ENCODE results near the gene FBXW4.
A peak's percentile ranks its signal among the peaks of the same experiment; 100 is the strongest.

The FBXW4 gene

DNA sequence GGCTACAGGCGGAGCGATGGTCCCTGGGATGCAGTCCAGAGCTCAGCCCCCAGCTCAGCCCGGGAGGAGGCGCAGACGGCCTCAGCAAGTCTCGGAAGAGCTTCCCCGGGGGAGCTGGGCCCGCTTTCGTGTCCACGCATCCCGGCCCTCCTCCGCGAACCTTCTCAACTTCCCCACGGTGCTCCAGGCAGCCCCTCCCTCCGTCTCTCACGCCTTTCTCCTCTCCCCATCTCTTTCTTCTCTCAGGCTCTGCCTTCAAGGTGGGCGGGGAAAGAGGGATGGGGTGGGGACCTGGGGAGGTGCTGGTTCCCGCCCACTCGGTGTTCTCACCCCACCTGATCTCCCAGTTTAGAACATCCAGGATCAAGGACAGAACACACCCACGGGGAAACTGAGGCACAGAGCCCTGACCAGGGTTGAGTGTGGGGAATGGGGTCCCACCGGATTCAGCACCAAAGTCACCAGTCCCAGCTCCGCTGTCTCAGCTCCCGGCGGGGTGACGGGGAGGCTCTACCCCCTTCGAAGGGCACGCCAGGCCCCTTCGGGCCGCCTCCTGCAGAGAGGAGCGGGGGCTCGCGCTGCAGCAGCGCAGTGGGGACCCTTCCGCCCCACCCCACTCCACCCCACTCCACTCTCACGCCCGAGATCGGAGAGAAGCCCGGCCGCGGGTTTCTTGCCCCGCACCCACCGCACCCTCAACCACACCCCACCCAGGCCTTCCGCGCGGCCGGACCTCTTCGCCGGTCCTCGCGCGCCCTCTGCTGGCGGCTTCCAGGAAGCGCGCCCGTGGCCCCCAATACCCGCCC is 125.1 kb downstream of the FBXW4 start (continued):
- TF ChIP-seq ZNF423 (tag by site-specific recombination; IDR thresholded peaks at IDR 0.05), result peak; percentile 91
- peak; percentile 91 for TF ChIP-seq KLF9 (tag by site-specific recombination; IDR thresholded peaks at IDR 0.05; ENCODE audit: low read depth)
- TF ChIP-seq, protein P1, sequence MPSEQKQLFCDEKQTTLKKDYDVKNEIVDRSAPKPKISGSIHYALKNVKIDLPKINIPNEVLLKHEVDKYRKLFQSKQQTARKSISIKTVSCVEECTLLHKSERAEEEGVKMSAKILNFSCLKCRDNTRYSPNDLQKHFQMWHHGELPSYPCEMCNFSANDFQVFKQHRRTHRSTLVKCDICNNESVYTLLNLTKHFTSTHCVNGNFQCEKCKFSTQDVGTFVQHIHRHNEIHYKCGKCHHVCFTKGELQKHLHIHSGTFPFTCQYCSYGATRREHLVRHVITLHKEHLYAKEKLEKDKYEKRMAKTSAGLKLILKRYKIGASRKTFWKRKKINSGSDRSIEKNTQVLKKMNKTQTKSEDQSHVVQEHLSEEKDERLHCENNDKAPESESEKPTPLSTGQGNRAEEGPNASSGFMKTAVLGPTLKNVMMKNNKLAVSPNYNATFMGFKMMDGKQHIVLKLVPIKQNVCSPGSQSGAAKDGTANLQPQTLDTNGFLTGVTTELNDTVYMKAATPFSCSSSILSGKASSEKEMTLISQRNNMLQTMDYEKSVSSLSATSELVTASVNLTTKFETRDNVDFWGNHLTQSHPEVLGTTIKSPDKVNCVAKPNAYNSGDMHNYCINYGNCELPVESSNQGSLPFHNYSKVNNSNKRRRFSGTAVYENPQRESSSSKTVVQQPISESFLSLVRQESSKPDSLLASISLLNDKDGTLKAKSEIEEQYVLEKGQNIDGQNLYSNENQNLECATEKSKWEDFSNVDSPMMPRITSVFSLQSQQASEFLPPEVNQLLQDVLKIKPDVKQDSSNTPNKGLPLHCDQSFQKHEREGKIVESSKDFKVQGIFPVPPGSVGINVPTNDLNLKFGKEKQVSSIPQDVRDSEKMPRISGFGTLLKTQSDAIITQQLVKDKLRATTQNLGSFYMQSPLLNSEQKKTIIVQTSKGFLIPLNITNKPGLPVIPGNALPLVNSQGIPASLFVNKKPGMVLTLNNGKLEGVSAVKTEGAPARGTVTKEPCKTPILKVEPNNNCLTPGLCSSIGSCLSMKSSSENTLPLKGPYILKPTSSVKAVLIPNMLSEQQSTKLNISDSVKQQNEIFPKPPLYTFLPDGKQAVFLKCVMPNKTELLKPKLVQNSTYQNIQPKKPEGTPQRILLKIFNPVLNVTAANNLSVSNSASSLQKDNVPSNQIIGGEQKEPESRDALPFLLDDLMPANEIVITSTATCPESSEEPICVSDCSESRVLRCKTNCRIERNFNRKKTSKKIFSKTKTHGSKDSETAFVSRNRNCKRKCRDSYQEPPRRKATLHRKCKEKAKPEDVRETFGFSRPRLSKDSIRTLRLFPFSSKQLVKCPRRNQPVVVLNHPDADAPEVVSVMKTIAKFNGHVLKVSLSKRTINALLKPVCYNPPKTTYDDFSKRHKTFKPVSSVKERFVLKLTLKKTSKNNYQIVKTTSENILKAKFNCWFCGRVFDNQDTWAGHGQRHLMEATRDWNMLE (tag by site-specific recombination; conservative IDR thresholded peaks at IDR 0.05; ENCODE audit: low read depth), result no peak
- TF ChIP-seq ZNF2 (tag by site-specific recombination; IDR thresholded peaks at IDR 0.05), result 0 out of 2 replicates have a peak, but pooled peaks have one; percentile 40
- TF ChIP-seq ZNF510 (tag by site-specific recombination; IDR thresholded peaks at IDR 0.05; ENCODE audit: insufficient replicate concordance), result no peak
- peak; percentile 52 for TF ChIP-seq ZNF843 (tag by site-specific recombination; IDR thresholded peaks at IDR 0.05)
- TF ChIP-seq SP7 (tag by site-specific recombination; IDR thresholded peaks at IDR 0.05), result peak; percentile 50
- peak; percentile 48; the same call in 1 of the 2 replicates for TF ChIP-seq ZNF629 (tag by site-specific recombination; IDR thresholded peaks at IDR 0.05)
- peak; percentile 98 for TF ChIP-seq KLF8 (tag by site-specific recombination; IDR thresholded peaks at IDR 0.05)
- TF ChIP-seq ZNF626 (tag by site-specific recombination; IDR thresholded peaks at IDR 0.05), result no peak
- TF ChIP-seq ZBTB17 (tag by site-specific recombination; IDR thresholded peaks at IDR 0.05), result peak; percentile 59; the same call in 1 of the 2 replicates
- TF ChIP-seq, protein P2, sequence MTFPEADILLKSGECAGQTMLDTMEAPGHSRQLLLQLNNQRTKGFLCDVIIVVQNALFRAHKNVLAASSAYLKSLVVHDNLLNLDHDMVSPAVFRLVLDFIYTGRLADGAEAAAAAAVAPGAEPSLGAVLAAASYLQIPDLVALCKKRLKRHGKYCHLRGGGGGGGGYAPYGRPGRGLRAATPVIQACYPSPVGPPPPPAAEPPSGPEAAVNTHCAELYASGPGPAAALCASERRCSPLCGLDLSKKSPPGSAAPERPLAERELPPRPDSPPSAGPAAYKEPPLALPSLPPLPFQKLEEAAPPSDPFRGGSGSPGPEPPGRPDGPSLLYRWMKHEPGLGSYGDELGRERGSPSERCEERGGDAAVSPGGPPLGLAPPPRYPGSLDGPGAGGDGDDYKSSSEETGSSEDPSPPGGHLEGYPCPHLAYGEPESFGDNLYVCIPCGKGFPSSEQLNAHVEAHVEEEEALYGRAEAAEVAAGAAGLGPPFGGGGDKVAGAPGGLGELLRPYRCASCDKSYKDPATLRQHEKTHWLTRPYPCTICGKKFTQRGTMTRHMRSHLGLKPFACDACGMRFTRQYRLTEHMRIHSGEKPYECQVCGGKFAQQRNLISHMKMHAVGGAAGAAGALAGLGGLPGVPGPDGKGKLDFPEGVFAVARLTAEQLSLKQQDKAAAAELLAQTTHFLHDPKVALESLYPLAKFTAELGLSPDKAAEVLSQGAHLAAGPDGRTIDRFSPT (tag by site-specific recombination; IDR thresholded peaks at IDR 0.05), result peak; percentile 85
- TF ChIP-seq, protein P3, sequence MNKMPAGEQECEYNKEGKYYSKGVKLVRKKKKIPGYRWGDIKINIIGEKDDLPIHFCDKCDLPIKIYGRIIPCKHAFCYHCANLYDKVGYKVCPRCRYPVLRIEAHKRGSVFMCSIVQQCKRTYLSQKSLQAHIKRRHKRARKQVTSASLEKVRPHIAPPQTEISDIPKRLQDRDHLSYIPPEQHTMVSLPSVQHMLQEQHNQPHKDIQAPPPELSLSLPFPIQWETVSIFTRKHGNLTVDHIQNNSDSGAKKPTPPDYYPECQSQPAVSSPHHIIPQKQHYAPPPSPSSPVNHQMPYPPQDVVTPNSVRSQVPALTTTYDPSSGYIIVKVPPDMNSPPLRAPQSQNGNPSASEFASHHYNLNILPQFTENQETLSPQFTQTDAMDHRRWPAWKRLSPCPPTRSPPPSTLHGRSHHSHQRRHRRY (tag by site-specific recombination; IDR thresholded peaks at IDR 0.05), result 0 out of 2 replicates have a peak, but pooled peaks have one; percentile 41
- peak; percentile 96 for TF ChIP-seq KLF7 (tag by site-specific recombination; IDR thresholded peaks at IDR 0.05; ENCODE audit: borderline replicate concordance)
- no peak for TF ChIP-seq ZNF114 (tag by site-specific recombination; IDR thresholded peaks at IDR 0.05)
- peak; percentile 99 for TF ChIP-seq GLIS2 (tag by site-specific recombination; IDR thresholded peaks at IDR 0.05)
- TF ChIP-seq, protein P4, sequence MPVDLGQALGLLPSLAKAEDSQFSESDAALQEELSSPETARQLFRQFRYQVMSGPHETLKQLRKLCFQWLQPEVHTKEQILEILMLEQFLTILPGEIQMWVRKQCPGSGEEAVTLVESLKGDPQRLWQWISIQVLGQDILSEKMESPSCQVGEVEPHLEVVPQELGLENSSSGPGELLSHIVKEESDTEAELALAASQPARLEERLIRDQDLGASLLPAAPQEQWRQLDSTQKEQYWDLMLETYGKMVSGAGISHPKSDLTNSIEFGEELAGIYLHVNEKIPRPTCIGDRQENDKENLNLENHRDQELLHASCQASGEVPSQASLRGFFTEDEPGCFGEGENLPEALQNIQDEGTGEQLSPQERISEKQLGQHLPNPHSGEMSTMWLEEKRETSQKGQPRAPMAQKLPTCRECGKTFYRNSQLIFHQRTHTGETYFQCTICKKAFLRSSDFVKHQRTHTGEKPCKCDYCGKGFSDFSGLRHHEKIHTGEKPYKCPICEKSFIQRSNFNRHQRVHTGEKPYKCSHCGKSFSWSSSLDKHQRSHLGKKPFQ (tag by site-specific recombination; IDR thresholded peaks at IDR 0.05), result peak; percentile 82; the same call in 1 of the 2 replicates
- TF ChIP-seq, protein P5, sequence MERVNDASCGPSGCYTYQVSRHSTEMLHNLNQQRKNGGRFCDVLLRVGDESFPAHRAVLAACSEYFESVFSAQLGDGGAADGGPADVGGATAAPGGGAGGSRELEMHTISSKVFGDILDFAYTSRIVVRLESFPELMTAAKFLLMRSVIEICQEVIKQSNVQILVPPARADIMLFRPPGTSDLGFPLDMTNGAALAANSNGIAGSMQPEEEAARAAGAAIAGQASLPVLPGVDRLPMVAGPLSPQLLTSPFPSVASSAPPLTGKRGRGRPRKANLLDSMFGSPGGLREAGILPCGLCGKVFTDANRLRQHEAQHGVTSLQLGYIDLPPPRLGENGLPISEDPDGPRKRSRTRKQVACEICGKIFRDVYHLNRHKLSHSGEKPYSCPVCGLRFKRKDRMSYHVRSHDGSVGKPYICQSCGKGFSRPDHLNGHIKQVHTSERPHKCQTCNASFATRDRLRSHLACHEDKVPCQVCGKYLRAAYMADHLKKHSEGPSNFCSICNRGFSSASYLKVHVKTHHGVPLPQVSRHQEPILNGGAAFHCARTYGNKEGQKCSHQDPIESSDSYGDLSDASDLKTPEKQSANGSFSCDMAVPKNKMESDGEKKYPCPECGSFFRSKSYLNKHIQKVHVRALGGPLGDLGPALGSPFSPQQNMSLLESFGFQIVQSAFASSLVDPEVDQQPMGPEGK (tag by site-specific recombination; IDR thresholded peaks at IDR 0.05), result peak; percentile 93
- TF ChIP-seq, protein P6, sequence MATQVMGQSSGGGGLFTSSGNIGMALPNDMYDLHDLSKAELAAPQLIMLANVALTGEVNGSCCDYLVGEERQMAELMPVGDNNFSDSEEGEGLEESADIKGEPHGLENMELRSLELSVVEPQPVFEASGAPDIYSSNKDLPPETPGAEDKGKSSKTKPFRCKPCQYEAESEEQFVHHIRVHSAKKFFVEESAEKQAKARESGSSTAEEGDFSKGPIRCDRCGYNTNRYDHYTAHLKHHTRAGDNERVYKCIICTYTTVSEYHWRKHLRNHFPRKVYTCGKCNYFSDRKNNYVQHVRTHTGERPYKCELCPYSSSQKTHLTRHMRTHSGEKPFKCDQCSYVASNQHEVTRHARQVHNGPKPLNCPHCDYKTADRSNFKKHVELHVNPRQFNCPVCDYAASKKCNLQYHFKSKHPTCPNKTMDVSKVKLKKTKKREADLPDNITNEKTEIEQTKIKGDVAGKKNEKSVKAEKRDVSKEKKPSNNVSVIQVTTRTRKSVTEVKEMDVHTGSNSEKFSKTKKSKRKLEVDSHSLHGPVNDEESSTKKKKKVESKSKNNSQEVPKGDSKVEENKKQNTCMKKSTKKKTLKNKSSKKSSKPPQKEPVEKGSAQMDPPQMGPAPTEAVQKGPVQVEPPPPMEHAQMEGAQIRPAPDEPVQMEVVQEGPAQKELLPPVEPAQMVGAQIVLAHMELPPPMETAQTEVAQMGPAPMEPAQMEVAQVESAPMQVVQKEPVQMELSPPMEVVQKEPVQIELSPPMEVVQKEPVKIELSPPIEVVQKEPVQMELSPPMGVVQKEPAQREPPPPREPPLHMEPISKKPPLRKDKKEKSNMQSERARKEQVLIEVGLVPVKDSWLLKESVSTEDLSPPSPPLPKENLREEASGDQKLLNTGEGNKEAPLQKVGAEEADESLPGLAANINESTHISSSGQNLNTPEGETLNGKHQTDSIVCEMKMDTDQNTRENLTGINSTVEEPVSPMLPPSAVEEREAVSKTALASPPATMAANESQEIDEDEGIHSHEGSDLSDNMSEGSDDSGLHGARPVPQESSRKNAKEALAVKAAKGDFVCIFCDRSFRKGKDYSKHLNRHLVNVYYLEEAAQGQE (tag by site-specific recombination; IDR thresholded peaks at IDR 0.05), result peak; percentile 47; the same call in 1 of the 2 replicates
- no peak for TF ChIP-seq MYNN (tag by site-specific recombination; IDR thresholded peaks at IDR 0.05; ENCODE audit: borderline replicate concordance)
- peak; percentile 93 for TF ChIP-seq ZNF341 (tag by site-specific recombination; IDR thresholded peaks at IDR 0.05; ENCODE audit: low read depth)
- no peak for TF ChIP-seq OSR2 (tag by site-specific recombination; IDR thresholded peaks at IDR 0.05)
- TF ChIP-seq ZFHX2 (tag by site-specific recombination; conservative IDR thresholded peaks at IDR 0.05), result peak; percentile 88
